ENCODE measurements around the gene MBP.

MBP gene

DNA sequence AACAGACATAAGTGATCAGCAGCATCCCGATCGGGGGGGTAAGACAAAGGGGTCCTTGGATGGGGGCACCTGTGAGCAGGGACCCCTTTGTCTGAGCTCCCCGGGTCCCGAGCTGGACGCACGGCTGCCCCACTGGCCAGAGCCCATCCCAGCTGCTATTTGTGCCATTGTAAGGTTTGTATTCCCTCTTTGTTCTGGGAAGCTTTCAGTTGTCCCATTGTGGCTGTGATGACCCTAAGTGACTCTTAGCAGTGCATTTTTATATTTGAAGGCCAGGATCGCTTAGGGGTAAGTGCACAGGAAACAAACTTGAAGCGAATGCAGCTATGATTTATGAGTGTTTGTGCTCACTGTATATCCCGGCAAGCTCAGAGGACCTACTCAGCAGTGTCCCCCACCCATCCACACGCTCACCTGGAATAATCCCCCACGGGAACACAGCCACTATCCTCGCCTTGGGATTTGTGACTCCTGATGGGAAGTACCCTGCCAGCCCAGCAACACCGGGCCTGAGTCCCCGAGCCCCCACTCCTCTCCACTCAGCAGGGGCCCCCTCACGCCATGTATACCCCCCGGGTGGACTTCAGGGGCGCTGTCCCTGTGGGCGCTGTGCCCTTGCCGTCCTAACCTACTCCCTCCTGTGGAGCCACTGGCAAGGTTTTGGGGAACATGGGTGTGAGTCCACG is 80.1 kb downstream of the MBP start:
- DNase-seq (ENCODE audit: low read depth in 4 of 4, low spot score in 1 of 4), result no peak

DNA sequence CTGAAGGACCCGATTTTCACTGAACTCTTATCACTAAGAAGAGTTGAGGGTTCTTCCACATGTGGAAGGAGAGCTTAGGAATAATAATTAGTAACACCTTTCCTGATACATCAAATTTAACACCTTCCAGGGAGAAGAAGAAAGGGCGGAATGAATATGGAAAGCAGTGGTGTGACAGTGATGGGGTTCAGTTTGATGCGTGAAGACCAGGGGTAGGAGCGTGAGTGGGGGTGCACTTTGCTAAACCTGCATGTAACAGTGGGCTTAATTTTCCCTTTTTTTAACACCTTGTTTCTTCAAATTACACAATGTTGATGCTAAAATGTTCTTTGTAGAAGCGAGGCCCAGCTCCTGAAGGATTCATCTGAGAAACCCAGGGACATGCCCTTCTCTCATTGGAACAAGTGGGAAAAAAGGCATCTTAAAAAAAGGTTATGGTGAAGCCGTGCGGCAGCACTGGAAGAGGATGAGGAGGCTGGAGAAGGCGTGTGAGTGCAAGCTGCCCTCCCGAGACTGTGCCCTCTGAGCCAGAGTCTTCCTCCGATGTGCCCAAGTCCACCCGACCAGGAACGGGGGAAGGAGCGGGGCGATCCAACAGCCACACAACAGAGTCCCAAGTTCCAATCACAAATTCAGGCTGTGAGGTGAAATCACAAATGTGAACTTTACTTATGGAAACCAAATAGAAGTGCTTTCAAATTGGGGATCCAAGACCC is 80.8 kb downstream of the MBP start:
- DNase-seq (ENCODE audit: low read depth in 4 of 4, low spot score in 1 of 4), result no peak

GRCh38 chr18:77049938-77050337 is 82.6 kb downstream of the MBP start:
- DNase-seq (ENCODE audit: low read depth in 4 of 4, low spot score in 1 of 4), result no peak

DNA sequence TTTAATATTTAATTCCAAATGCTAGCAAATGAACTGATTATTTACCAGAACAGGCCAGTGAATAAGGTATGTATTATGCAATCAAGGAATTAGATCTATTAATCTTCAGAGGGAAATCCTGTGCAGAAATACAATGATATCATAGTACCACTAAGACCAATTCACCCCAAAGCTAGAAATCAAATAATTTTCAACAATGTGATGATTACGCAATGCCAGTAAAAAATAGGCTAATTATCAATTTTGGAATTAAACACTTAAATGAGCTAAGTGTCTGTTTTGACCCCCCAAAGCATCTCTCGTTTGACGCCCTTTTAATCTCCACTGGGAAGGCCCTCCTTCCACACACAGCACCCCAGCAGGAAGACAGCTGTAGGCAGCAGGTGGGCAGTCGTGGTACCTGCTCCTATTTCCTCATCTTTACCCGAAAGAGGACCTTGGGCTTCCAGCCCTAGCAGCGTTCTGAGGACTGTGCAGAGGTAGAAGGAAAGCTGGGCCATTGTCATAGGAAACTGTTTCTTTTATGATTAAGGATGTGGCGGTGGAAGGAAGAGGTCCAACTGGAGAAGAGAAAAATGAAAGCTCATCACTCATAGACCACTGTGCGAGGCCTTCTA is 84.7 kb downstream of the MBP start:
- DNase-seq (ENCODE audit: low read depth in 4 of 4, low spot score in 1 of 4), result no peak

- no peak for DNase-seq (ENCODE audit: low read depth in 4 of 4, low spot score in 1 of 4)
Observed at GRCh38 chr18:77046994-77047393, 85.6 kb downstream of the MBP start.

DNA sequence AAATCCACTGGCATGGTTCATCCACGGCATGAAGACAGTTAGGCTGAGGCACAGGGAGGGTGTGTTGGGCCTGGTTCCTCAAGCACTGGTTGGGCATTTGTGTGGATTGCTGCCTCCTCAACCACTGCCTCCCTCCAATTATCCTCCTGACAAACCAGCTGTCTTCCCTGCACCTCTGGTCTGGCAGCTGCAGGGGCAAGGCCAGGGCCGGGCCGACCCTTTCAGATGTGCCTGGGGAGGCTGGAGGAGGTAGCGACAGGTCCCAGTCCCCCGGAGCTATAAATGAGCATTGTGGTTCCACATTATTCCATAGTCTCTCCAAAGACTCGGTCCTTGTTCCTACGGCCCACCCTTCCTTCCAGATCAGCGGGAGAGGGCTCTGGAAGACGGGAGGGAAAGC is 86.2 kb downstream of the MBP start:
- DNase-seq (ENCODE audit: low read depth in 4 of 4, low spot score in 1 of 4), result no peak

DNA sequence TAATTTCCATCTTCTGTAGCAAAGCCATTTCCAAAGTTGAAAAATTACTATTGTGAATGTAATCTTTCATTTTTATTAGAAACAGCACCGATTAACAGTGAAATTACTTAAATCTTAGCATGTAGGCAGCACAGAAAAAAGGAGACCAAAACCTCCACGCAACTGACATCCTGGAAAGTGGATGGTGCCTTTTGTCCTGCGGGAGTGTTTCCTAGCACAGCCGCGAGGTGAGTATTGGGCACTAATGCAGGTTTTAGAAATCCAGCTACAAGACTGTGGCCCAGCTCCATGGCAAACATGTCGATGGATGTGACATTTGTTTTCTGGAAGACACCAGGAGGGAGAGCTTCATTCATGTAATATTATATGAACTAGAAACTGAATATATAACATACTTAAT is 86.9 kb downstream of the MBP start:
- no peak for DNase-seq (ENCODE audit: low read depth in 4 of 4, low spot score in 1 of 4)

DNA sequence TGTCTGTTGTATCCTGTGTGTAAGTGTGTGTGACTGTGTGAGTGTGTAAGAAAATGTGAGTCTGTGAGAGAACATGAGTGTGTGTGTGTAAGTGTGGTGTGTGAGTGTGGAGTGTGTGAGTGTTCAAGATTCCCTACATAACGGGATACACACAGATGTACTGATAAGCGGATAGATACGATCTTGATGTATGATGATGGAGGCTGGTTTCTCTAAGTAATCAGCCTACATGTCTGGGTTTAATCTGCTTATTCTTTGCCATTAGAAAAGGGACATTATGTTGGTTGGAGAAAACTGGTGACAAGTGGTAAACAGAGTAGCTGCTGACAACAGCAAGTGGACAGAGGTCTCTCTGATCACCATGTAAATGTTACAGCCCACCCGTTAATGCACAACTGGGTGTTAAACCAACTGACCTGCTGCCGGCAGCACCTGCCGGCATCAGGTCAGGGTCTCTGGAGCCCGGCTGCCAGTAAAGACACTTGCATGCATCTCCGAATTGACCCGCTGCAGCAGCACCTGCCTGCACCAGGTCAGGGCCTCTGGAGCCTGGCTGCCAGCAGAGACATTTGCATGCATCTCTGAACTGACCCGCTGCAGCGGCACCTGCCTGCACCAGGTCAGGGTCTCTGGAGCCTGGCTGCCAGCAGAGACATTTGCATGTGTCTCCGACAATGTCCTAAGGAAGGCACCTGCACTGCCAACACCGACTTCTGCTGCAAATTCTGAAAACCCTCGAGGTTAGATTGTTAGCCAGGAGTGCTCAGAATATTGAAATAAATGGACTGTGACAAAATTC is 87.5 kb downstream of the MBP start:
- DNase-seq (ENCODE audit: low read depth in 4 of 4, low spot score in 1 of 4), result no peak

- no peak for DNase-seq (ENCODE audit: low read depth in 4 of 4, low spot score in 1 of 4)
Observed at GRCh38 chr18:77043541-77044280, 88.9 kb downstream of the MBP start.

GRCh38 chr18:77042583-77042982 is 90.0 kb downstream of the MBP start:
- no peak for DNase-seq (ENCODE audit: low read depth in 4 of 4, low spot score in 1 of 4)

- DNase-seq (ENCODE audit: low read depth in 4 of 4, low spot score in 1 of 4), result no peak
Observed at GRCh38 chr18:77039196-77040130, 93.1 kb downstream of the MBP start.

DNA sequence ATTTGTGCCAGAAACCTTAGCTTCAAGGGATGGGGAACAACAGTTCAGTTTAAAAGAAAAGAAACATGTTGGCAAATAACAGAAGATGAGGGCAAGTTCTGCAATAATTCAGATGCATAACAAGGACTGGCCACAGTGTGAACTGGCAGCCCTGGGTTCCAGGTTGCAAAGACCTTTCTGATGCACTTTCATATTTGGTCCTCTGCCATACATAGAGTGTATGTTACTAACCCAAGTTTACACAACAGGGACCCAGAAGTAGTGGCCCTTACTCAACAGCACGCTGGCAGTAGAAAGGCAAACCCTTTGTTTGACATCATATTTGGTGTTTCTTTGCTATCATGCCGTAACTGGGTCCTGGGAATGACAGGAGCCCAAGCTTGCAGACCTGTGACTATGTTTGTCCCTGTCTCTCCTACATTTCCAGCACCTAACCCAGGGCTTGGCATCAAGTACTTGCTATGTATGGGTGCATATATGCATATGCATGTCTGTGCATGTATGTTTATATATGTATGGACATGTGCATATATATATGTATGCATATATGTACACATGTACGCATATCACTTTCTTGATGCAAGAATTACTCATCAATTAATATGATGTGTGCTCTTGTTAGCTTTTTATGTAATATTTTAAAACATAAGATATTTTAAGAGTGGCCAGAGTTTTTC is 94.3 kb downstream of the MBP start:
- no peak for DNase-seq (ENCODE audit: low read depth in 4 of 4, low spot score in 1 of 4)

GRCh38 chr18:77037567-77037966 is 95.0 kb downstream of the MBP start:
- no peak for DNase-seq (ENCODE audit: low read depth in 4 of 4, low spot score in 1 of 4)

DNA sequence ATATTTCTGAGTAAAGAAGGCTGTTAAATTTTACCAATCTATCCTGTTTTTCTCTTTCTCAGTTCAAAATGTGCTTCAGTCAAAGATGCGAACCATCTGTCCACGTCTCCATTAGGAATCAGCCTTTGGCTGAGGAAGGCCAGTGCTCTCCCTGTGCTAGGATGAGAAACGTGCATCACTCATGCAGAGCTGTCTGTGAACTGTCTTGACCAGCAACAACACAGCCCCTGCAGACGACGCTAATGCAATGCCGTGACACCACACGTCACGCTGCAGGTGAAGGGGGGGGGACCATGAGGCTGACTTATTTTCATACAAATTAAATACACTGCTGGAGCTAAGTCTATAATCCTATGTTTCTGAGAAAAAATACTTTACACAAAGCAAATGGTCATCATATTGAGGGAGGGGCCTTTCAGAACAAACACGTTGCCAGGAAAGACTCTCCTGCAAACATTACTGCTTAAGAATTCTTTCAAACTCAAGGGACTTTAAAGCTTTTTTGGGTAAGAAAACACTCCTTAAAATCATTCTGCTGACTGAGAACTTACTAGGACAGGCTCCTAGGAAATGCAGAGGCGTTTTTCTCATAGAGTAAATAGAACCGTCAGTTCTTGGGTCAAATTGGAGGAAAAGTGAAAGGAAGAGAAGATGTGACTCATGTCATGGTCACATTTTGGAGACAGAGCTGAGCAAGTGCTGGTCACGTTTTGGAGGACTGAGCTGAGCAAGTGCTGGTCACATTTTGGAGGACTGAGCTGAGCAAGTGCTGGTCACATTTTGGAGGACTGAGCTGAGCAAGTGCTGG is 97.0 kb downstream of the MBP start:
- no peak for DNase-seq (ENCODE audit: low read depth in 4 of 4, low spot score in 1 of 4)

DNA sequence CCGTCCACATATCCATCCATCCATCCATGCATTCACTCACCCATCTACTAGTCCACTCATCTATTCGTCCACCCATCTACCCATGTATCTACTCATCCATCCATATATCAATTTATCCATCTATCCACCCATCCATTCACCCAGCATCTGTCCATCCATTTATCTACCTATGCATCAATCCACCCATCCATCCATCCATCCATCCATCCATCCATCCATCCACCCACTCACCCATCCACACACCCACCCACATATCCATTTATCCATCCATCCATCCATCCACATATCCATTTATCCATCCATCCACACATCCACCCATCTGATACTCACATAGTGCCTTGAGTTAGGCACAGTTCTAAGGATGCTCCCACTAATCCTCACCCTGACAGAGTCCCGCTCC is 99.0 kb downstream of the MBP start:
- no peak for DNase-seq (ENCODE audit: low read depth in 4 of 4, low spot score in 1 of 4)

- no peak for DNase-seq (ENCODE audit: low read depth in 4 of 4, low spot score in 1 of 4)
Observed at GRCh38 chr18:77032181-77032701, 100.3 kb downstream of the MBP start.

DNA sequence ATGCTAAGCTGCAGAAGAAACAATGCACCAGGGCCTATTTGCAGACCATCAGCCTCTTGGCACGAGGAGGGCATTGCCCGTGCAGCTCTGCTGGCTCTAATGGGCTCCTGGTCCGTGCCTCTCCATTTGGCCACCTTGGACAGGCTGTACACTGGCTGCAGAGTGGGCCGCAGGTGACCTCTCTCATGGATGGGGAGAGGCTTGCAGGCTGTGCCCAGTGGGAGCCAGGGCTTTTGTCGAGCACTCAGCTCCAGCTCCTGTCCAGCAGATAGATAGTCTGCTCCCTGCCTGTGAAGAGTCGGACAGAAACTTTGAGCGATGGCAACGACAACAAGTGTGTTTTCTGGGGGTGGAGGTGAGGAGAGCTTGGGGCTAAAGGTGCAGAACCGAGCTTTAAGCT is 100.9 kb downstream of the MBP start:
- DNase-seq (ENCODE audit: low read depth in 4 of 4, low spot score in 1 of 4), result no peak

DNA sequence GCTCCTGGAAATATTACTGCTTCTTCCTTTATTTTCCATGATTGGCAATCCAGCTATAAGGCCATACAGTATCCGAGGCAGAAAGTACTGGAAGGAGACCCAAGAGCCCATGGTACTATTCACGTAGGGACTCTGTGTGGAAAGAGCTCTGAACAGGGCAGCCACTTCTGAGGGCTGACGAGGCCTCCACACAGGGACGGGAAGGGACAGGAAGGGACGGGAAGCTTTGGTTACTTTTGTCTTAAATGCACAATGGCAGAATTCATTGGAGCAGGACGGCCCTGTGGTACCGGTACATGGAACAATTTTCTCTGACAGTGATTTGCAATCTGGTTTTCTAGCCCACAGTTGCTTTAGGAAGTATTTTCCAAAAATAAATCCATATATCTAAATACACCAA is 102.4 kb downstream of the MBP start:
- DNase-seq (ENCODE audit: low read depth in 4 of 4, low spot score in 1 of 4), result no peak
